ENCODE measurements around the gene TSSK2.

TSSK2 gene

DNA sequence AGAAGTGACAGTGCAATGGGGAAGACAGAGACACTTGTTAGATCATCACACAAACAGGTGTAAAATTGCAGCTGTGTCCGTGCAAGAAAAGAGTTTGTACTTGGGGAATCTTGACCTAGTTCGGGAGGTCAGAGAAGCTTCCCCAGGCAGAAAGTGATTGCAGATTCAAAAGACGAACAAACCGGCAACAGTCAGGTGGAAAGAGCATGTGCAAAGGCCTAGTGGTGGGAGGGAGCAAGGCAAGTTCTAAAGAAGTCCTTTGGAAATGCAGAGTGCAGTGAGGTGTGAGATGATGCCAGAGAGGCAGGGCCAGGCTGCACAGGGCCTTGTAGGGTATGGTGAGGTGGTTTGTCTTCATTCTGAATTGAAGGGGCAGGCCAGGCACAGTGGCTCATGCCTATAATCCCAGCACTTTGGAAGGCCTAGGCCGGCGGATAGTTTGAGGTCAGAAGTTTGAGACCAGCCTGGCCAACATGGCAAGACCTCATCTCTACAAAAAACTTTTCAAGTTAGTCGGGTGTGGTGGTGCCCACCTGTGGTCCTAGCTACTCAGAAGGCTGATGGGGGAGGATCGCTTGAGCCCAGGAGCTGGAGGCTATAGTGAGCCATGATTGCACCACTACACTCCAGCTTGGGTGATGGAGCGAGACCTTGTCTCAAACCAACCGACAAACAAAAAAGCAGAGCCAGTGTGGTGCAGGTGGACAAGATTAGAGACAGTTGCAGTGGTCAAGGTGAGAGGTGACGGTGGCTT is 15.3 kb downstream of the TSSK2 start:
- TF ChIP-seq EZH2phosphoT487 (IDR thresholded peaks at IDR 0.05; ENCODE audit: low read depth): no peak
- TF ChIP-seq, protein P1, sequence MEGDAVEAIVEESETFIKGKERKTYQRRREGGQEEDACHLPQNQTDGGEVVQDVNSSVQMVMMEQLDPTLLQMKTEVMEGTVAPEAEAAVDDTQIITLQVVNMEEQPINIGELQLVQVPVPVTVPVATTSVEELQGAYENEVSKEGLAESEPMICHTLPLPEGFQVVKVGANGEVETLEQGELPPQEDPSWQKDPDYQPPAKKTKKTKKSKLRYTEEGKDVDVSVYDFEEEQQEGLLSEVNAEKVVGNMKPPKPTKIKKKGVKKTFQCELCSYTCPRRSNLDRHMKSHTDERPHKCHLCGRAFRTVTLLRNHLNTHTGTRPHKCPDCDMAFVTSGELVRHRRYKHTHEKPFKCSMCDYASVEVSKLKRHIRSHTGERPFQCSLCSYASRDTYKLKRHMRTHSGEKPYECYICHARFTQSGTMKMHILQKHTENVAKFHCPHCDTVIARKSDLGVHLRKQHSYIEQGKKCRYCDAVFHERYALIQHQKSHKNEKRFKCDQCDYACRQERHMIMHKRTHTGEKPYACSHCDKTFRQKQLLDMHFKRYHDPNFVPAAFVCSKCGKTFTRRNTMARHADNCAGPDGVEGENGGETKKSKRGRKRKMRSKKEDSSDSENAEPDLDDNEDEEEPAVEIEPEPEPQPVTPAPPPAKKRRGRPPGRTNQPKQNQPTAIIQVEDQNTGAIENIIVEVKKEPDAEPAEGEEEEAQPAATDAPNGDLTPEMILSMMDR (IDR thresholded peaks at IDR 0.05; ENCODE audit: low read depth, low read length): no peak
- H4K20me1 ChIP-seq (ENCODE audit: insufficient read depth, low read length): no peaks in the 10 kb centered on the region
- peaks cover 6% of the 10 kb centered on the region for H3K36me3 ChIP-seq (replicated peaks; ENCODE audit: low read depth, low read length)
- H3K27ac ChIP-seq (ENCODE audit: low read length): no peak overlapping the region
- H3K79me2 ChIP-seq (ENCODE audit: low read length): peaks cover 18% of the 10 kb centered on the region
- no peak overlapping the region for H3K4me2 ChIP-seq (ENCODE audit: low read length)
- H2AFZ ChIP-seq (ENCODE audit: low read depth, low read length): no peak overlapping the region
- H3K9ac ChIP-seq (ENCODE audit: low read length): no peak overlapping the region
- no peaks in the 10 kb centered on the region for H3K9me3 ChIP-seq (ENCODE audit: insufficient read depth, low read length)
- H3K27me3 ChIP-seq (ENCODE audit: low read depth, low read length): no peaks in the 10 kb centered on the region
- H3K4me3 ChIP-seq (ENCODE audit: low read length): no peak overlapping the region
- H3K4me1 ChIP-seq (ENCODE audit: low read length): peaks cover 7% of the 10 kb centered on the region

GRCh38 chr22:19147195-19147780 is 16.2 kb downstream of the TSSK2 start:
- peaks cover 18% of the 10 kb centered on the region for H3K79me2 ChIP-seq (ENCODE audit: low read length)
- no peak overlapping the region for H3K4me2 ChIP-seq (ENCODE audit: low read length)
- no peak overlapping the region for H3K27ac ChIP-seq (ENCODE audit: low read length)
- H2AFZ ChIP-seq (ENCODE audit: low read depth, low read length): no peak overlapping the region
- H3K9me3 ChIP-seq (ENCODE audit: insufficient read depth, low read length): no peaks in the 10 kb centered on the region
- TF ChIP-seq, protein P1 (IDR thresholded peaks at IDR 0.05; ENCODE audit: low read depth, low read length): no peak
- no peak for TF ChIP-seq EZH2phosphoT487 (IDR thresholded peaks at IDR 0.05; ENCODE audit: low read depth)
- peaks cover 4% of the 10 kb centered on the region for H3K36me3 ChIP-seq (replicated peaks; ENCODE audit: low read depth, low read length)
- no peaks in the 10 kb centered on the region for H4K20me1 ChIP-seq (ENCODE audit: insufficient read depth, low read length)
- peaks cover 7% of the 10 kb centered on the region for H3K4me1 ChIP-seq (ENCODE audit: low read length)
- H3K27me3 ChIP-seq (ENCODE audit: low read depth, low read length): no peaks in the 10 kb centered on the region
- H3K9ac ChIP-seq (ENCODE audit: low read length): no peak overlapping the region
- no peak overlapping the region for H3K4me3 ChIP-seq (ENCODE audit: low read length)

GRCh38 chr22:19148417-19149046 is 17.4 kb downstream of the TSSK2 start:
- H3K9me3 ChIP-seq (ENCODE audit: insufficient read depth, low read length): no peaks in the 10 kb centered on the region
- no peak overlapping the region for H3K9ac ChIP-seq (ENCODE audit: low read length)
- H4K20me1 ChIP-seq (ENCODE audit: insufficient read depth, low read length): no peaks in the 10 kb centered on the region
- no peaks in the 10 kb centered on the region for H3K36me3 ChIP-seq (replicated peaks; ENCODE audit: low read depth, low read length)
- H3K4me3 ChIP-seq (ENCODE audit: low read length): no peak overlapping the region
- TF ChIP-seq, protein P1 (IDR thresholded peaks at IDR 0.05; ENCODE audit: low read depth, low read length): no peak
- TF ChIP-seq EZH2phosphoT487 (IDR thresholded peaks at IDR 0.05; ENCODE audit: low read depth): no peak
- no peak overlapping the region for H3K4me2 ChIP-seq (ENCODE audit: low read length)
- peaks cover 4% of the 10 kb centered on the region; the same call in 1 of the 2 replicates for H3K4me1 ChIP-seq (ENCODE audit: low read length)
- H3K27me3 ChIP-seq (ENCODE audit: low read depth, low read length): no peaks in the 10 kb centered on the region; the same call in 1 of the 2 replicates
- H2AFZ ChIP-seq (ENCODE audit: low read depth, low read length): no peak overlapping the region
- H3K27ac ChIP-seq (ENCODE audit: low read length): no peak overlapping the region
- H3K79me2 ChIP-seq (ENCODE audit: low read length): peaks cover 10% of the 10 kb centered on the region
